Breast epithelium (tissue), 3 donors: Measurements from ENCODE around the gene MIXL1.

Experiments used
- CTCF ChIP-seq, 3 donors: fragments of 450-650 bp; IDR thresholded peaks; one replicate each; pipeline ENCODE4 v1.5.1; 2016 to 2017; ENCODE audit warnings: antibody characterized with exemption in 3 of 3, mild to moderate bottlenecking in 3 of 3, moderate library complexity in 3 of 3
- POLR2A ChIP-seq: fragments of 450-650 bp; IDR thresholded peaks from one replicate; pipeline ENCODE4 v1.6.1; 2016; ENCODE audit warnings: antibody characterized with exemption, mild to moderate bottlenecking, moderate library complexity
- POLR2AphosphoS5 ChIP-seq, 3 donors: sonication (generic); formaldehyde crosslinking; IDR thresholded peaks; one replicate each; pipeline ENCODE4 v1.6.1; 2017; ENCODE audit warnings: antibody characterized with exemption in 3 of 3

- TF ChIP-seq CTCF (IDR thresholded peaks at IDR 0.05): no peak
- TF ChIP-seq POLR2A: no peak
- no peak for TF ChIP-seq POLR2AphosphoS5 (IDR thresholded peaks at IDR 0.05)
Observed at GRCh38 chr1:226261818-226262217, 38.4 kb downstream of the MIXL1 start.
